ENCODE measurements around the gene NPAS3.

The NPAS3 gene

DNA sequence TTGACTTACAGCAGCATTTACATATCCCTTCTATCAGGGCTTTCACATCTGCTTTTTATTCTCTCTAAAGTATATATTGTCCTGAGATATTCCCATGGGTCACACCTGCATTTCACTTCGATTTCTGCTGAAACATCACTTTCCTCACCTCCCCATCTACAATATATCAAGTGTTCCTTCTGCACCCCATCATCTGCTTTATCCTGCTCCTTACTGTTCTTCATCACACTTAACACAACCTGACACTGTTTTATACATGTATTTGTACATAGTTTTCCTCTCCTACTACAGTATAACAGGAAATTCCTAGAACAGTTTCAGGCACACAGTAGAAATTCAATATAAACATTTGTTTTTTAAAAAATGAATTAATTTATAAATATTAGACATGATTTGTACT is 809.1 kb downstream of the NPAS3 start:
- DNase-seq (ENCODE audit: low read depth, low spot score) = no peak

DNA sequence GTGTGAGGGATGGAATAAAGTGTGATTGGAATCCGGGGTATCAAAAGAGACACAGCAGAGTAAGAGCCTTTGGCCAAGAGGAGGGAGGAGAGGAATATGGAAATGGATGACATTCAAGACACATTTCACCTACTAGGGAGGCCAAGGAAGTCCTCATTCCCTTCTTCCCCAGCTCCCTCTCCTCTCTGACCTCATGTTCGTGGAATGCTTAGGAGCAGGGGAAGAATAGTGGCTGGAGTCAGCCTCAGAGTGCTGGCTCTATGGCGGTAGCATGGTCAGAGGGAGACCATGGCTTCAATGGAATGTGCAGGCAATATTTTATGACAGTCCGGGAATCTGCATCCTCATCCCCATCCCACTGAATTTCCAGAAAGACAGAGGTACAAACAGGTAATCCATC is 815.6 kb downstream of the NPAS3 start:
- no peak for DNase-seq (ENCODE audit: low read depth, low spot score)

DNA sequence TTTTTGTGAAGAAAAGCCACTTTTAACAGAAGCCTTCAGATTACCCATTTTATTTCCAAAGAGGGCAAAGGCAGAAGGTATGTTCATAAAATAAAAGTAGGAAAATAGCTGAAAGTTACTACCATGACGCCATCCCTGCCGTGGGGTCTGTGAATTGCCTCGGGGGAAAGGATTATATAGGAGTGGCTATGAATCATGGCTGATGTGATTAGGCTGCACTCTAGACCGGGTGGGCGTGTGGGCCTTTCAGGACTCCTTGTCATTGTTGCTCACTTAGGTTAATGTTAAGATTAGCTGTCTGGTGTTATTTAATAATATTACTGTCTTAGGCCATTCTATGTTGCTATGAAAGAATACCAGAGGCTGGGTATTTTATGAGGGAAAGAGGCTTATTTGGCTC is 816.7 kb downstream of the NPAS3 start:
- DNase-seq (ENCODE audit: low read depth, low spot score) = no peak

DNA sequence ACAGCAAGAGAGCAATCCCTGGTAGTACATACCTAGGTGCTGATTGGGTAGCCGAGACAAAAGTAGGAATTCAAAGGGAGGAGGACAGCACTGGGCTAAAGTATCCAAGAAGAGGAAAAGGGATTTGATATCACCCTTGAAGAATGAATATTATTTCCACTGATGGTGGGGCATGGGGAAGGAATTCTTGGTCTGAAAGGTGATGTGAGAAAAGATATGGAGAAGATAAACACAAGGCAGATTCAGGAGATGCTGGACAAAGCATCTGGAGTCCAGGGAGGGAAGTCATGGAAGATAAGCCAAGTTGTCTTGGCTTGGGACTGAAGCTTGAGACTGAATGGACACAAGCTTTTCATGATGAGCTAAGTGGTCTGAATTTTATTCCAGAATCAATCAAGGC is 818.2 kb downstream of the NPAS3 start:
- DNase-seq (ENCODE audit: low read depth, low spot score) = no peak

DNA sequence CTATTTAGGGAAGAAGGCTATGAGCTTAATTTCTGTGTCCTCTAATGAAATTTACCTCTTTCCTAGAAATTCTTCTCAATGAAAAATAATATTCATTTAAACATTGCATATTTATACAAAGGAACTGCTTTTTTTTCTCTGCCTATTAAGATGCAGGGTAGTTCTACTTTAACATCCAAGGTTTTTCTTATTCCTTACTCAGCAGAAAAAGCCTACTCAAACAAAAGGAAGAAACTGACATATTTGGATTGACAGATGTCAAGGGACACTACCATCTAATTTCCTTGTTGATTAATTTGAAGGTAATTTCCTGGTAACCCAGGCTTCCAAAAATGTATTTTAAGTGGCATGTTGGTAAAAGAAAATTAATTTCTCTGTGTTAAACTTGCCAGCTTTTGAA is 819.9 kb downstream of the NPAS3 start:
- DNase-seq (ENCODE audit: low read depth, low spot score) = no peak

DNA sequence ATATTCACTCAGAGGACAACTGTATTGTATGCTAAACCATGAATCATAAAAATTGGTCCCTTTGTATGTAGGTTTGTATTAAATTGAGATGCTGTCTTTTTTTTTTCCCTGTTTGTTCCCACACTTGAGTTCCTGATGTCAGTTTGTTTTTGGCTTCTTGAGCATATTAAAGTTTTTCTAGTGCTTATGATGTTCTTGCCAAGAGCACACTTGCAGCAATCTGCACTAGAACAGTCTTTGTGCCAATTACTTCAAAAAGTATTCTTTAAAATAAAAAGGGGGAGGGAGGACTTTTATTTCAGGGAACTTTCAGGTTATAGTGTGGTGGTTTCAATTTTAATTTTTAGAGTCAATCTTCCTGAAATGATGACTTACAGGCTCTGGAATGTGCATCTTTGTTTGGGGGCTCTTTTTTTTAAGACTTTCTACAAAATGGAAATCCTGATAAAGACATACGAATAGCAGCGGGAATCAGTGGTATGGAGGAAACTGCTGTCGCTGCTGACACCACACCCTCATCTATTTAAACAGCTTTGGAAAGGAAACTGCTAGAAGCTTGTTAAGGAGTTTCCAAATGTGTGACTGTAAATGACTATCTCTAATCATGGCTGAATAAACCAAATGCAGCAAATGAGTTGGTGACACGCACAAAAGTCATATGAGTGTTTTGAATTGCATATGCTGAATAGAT is 823.6 kb downstream of the NPAS3 start:
- no peak for DNase-seq (ENCODE audit: low read depth, low spot score)

DNA sequence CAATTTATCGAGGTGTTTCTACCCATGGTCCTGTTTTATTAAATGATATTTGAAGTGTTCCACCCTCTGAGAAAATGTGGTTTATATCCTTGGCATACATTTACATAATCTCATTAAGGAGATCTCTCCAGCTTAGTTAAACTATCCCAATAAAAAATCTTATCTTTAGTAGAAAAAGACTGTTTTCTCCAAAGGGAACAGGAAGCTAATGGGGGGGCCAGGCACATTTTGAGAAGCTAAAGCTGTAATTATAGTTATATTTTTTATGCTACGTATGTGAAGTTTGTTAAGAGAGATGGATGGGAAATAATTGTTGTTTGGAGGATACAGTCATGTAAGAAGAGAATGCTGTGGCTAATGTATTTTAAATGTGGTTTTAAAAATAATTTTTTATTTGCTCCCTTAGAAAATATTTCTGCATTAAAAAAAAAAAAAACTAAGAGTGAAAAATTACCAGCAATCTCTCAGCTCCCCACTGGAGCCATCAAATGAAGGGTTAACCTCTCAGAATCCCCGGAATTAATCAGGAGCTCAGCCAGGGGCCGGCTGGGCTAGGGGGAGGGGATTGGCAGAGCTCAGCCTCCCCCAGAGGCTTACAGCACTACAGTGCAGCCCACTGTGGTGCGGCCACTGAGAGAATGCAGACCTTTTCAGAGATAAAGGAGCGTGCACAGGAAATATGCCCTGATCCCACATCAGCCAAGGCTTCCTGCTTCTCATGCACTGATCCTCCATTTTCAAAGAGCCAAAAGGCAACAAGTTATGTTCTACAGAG is 826.4 kb downstream of the NPAS3 start:
- no peak for DNase-seq (ENCODE audit: low read depth, low spot score)

DNA sequence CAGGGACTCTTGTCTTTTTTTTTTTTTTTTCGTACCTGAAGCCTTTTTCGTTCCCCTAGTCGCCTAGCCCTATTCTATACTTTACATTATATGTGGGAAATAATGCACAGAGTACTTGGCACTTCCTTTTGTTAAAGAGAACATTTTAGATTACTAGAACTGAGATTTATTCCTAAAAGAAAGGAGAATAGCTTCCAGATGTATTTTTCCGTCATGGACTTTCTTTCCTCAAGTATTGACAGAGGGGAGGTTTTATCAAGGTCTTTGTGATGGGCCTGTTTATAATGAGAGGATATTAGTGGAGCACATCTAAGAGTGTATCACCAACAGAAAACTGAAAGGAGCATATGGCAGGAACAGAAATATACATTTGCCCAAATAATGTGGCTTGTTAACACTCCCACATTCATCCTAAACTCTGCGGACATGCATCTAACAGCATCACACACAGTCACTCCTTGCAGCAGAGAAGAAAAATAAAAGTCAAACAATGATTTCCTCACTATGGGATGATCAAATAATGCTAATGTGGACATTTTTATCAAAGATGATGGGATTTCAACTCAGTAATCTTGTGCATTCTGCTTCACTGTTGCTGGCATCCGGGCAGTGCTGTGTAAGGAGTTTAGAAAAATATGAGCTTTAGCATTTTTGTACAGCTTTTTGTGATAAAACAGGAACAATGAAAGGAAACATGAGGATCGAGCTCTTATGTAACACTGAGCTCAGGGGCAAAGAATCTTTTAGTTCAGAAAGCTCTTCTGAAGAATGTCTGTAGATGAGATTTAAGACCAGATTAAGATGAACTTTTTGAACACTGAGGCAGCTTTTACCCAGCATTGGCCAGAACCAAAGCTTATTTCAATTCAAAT is 829.1 kb downstream of the NPAS3 start:
- DNase-seq (ENCODE audit: low read depth, low spot score) = no peak

DNA sequence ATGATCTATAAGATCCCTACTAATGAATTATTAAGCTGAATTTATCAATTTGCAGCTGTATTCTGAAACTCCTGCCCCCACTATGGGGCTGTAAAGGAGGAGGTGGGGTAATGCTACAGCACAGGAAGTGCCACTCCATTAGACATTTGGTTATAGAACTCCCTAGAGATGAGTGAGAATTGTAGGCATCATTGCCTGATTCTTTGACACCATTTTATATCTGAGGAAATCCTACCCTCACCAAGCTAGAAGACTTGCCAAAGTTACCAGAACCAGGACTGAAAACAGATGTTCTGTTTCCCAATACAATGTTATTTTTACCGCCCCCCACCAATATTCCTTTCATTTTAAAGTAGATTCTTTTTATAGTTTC is 829.8 kb downstream of the NPAS3 start:
- DNase-seq (ENCODE audit: low read depth, low spot score) = no peak

DNA sequence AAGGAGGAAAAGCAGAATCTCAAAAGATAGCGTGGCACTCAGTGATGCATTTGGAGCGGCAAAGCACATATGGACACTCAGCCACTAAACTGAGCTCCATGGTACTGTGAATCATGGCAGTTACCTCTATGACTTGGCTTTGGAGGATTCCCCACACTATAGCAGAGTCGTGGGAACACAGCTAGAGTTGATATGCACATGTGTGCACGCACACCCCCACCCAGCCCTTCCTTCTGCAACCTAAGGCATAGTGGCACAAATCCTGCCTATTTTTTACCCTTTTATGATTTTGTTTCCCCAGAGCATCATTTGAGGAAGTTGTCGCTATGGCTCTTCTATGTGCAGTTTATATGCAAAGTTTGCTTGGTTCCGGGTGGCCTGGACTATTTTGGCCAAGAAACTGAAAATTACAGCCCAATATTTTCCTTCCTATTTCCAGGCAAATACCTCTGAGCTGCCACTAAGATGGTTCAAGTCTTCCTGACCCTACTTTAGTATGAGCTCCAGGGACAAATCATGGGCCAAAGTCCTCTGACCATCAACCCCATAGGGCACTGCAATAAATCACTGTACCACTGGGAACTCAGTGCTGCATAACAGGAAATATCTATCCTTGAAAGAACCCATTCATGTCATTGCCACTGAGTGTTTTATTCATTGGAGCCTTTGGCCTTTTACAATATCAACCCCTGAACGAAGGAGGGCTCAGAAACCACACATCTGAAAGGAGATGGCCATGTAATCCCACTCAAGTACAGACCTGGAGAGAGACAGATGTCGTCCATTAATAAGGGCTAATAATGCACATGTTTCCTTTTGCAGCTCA is 834.7 kb downstream of the NPAS3 start:
- DNase-seq (ENCODE audit: low read depth, low spot score) = no peak

DNA sequence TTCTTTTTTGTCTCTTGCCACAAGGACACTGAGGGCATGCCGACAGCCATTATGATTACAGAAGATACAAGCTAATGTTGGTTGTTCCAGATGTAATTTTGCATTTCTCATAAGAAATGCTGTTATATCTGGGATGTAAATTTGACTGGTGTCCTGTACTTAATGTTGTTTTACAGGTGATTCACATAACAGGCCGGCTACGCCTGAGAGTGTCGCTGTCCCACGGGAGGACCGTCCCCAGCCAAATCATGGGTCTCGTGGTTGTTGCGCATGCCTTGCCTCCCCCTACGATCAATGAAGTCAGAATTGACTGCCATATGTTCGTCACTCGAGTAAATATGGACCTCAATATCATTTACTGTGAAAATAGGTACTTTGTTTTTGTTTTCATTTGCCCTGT is 835.5 kb downstream of the NPAS3 start:
- no peak for DNase-seq (ENCODE audit: low read depth, low spot score)

DNA sequence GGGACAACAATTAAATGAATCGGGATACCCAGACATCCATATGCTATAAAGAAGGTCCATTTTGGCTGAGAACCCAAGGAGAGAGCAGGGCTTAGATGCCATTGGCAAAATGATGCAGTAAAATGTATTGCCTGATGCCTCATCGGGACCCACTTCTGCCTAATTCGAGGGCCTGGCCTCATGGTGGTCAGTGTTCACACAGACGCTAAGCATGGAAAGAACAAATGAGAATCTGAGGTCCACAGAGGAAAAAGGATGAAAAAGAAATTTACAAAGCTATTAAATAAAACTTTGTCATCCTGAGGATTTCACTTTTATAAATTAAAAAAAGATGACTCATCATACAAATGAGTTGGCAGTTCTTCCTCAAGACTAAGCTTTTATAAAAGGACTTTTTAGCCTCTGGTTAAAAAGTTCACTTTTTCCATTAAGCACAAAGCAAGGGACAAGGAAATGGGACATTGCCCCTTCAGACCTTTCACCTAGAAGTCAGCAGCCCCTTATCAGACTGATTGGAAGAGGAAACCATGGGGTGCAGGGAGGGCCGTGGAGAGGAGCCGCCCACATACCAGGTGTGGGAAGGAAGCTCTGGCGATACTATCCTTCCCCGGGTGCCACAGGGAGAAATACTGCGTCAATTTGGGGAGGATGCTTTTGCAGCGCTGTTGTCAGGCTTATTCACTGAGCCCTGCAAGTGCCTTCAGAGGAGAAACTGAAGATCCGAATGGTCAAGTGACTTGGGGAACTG is 836.2 kb downstream of the NPAS3 start:
- no peak for DNase-seq (ENCODE audit: low read depth, low spot score)

DNA sequence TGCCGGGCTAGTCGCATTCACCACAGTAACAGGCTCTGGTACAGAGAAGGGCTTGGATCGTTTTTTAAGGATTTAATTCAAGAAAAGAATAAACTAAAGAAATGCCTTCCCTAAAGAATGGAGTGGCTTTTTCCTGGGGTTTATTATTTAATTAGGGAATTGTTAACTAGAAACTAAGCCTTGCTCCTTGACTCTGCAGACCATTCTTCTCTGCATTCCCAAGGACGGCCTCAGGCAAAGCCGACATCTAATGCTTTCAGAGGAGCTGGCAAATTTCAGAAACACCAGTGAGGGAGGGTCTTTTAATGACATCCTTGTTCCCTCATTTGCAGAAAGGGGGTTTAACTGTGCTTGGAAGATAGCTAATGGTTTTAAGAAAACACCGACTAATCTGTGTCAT is 838.2 kb downstream of the NPAS3 start:
- DNase-seq (ENCODE audit: low read depth, low spot score) = no peak

DNA sequence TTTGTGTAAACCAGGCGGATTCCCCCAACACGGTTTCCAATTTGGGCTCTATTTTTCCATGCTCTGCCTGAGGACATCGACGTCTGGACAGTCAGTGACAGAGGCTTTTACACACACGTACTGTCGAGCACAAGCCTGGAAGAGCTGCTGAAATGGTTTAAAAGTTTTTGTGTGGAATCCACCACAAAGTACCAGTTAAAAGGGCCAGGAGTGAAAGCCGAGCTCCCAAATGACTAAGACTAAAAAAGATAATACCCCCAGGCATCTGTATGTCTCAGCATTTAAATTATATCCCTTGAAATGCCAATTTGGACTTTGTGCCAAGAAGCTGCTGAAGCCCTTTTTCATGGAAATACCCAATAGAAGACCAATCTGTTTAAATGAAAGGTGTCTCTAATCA is 839.0 kb downstream of the NPAS3 start:
- DNase-seq (ENCODE audit: low read depth, low spot score) = no peak

DNA sequence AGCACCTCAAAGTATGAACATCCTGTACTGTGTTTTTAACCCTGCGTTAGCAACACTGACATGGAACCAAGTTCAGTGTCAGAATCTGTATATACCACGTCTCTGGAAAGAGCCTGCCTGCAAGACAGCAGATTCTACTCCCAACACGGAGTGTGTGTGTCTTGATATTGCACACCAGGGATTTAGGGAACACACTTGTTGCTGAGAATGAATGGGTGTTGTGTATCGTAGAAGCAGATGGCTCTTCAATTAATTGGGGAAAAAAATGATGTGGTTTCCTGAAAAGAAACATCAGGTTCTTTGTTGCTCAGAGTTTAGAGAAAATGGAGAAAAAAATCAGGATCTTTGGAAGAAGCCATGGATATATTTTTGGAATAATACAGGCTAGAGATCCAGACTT is 841.4 kb downstream of the NPAS3 start:
- DNase-seq (ENCODE audit: low read depth, low spot score) = no peak

DNA sequence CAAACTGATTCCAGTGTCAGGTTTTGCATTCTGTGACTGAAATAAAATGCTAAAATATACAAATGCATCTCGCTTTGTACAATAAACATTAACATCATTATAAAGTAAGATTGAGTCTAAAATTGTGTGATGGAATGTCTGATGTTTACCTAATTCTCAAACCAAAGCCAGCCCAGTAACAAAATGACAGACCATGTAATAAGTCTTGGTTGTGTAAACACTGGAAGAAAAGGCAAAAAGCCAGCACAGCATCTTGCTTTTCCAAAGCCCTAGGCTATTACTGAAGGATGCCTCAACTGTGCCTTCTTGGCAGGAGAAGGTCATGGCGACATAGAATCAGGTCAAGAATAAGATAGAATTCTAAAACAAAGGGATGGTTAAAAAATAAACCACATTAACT is 842.6 kb downstream of the NPAS3 start:
- DNase-seq (ENCODE audit: low read depth, low spot score) = no peak

DNA sequence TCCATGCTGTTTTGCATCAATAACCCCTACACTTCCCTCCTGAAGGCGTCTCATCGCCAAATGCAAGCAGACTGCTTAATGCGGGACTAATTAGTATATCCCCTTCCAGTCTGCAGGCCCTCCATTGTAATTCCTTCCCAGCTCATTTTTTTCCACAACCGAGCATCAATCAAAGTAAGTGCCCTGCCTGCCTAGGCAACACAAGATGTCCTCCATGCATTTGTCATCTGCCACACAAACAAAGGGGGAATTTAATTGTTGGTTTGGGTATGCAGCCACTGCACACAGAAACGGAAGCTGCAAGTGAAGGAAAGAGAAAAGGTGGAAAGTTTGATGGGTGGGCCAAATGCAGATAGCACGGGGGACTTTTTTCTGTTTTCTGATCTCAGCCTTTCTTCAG is 844.2 kb downstream of the NPAS3 start:
- no peak for DNase-seq (ENCODE audit: low read depth, low spot score)

DNA sequence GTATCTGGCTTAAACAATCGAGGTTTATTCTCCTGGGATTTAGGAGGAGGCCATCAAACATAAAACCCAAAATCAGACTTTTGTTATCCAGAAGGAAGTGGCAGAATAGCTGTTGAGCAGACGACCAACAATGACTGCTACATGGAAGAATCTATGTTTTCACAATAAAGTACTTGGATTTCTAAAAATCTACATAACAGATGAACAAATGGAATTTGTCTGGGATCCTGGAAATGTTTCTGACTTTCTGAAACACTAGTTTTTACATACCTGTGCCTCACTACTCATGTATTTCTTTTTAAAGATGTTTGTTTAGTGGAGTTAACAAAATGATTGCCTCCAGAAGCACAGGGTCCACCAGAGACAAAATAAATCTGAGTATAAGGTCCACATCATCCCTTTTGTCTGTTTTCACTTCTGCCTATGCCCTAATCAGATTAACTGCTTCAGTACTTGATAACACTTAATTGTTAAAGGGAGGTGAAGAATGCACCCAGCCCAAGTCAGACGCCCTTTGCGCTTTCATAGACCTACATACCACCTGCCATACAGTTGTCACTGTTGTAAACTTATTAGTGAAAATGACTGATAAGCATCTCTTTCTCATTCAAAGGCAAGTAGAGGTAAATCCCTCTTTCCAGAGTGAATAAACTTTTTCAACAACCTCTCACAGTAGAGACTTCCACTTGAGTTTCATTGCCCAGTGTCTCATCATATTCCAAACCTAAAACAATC is 847.6 kb downstream of the NPAS3 start:
- DNase-seq (ENCODE audit: low read depth, low spot score) = no peak

DNA sequence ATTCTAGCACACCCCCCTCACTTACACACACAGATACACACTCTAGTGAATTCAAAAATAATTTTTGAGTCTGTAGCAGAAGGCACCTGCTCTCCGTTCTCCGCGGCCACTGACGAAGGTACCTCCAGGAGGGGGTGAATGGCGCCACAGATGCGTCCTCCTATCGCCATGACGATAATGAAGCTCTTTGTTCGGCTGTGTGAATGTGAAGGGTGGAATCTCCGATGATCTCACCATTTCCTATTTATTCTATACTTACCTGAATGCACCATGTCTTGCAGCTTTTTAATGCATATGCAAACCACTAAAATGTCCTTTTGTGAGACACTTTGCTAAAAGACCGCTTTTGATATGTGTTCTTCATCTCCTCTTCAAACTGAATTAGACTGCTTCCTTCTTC is 849.5 kb downstream of the NPAS3 start:
- DNase-seq (ENCODE audit: low read depth, low spot score) = no peak

DNA sequence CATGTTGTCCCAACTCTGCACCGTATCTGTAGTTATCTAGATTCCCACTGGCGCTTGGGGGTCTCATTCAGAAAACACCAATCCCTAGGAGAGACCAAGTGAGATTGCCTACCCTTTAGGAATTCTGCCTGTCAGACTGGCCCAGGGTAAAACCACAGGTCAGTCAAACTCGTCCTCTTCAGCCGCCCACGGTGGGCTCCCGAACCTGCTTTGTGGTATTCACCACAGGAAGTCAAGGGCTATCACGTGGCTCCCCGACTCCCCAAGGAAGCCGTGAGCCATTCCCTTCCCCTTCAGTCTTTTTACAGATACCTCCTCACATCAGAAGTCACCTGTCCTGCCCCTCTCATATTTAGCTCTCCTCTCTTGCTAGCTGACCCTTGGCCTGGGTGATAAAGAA is 852.3 kb downstream of the NPAS3 start:
- DNase-seq (ENCODE audit: low read depth, low spot score) = no peak

Measured in brain pericyte (primary cell).